ENCODE data around the gene C3orf85. TPM values are rescaled to one million over a fixed set of nuclear protein-coding genes. Genes with fewer than 3 reads are reported as not detected.

Gene C3orf85
- polyA plus RNA-seq, 1 donor (not counting 4 experiments of a cell fraction or from before 2014, with no cell fraction given), result not detected

DNA sequence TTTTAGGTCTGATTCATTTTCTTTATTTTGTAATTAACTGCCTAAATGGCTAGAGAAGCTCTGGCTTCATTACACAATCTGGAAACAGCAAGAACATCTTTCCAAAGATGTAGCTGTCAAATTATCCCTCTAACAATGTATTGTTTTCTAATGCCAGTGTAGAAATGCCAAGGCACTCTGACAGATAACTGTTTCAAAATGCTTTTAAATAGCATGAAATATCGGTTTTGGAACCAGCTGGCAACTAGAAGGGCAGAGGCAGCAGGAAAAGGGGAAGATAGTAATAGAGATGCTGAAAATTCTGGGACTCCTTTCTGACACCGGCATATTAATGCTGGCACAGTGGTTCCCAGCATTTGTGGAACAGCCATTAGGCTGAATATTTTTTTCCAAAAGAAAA is 44.7 kb upstream of the C3orf85 start:
- Histone ChIP-seq H3K79me2 (ENCODE audit: control insufficient read depth, insufficient read depth, low read length) (no peaks in the 10 kb centered on the region), H3K4me2 (ENCODE audit: control insufficient read depth, extremely low read depth, insufficient read depth, low read depth, low read length) (no peak overlapping the region), H4K20me1 (ENCODE audit: control insufficient read depth, extremely low read depth, insufficient read depth, low read length) (no peaks in the 10 kb centered on the region), H3K9me3 (ENCODE audit: control insufficient read depth, low read depth, low read length) (no peaks in the 10 kb centered on the region), H3K27me3 (ENCODE audit: control insufficient read depth, extremely low read depth, insufficient read depth, low read length) (no peaks in the 10 kb centered on the region), H3K9ac (ENCODE audit: control insufficient read depth, extremely low read depth, insufficient read depth, low read length) (no peak overlapping the region), H3K36me3 (ENCODE audit: control insufficient read depth in 2 of 2, extremely low read depth in 1 of 2, insufficient read depth in 2 of 2, low read length in 2 of 2) (no peaks in the 10 kb centered on the region), H3K9me1 (ENCODE audit: control insufficient read depth, extremely low read depth, insufficient read depth, low read length) (no peaks in the 10 kb centered on the region), H3K27ac (ENCODE audit: control insufficient read depth, insufficient read depth, low read length) (no peak overlapping the region), H2AFZ (ENCODE audit: control insufficient read depth, low read length) (no peak overlapping the region), H3K4me1 (ENCODE audit: control insufficient read depth, extremely low read depth, insufficient read depth, low read length) (no peaks in the 10 kb centered on the region), H3K4me3 (ENCODE audit: control insufficient read depth in 2 of 3, extremely low read depth in 1 of 3, insufficient read depth in 2 of 3, low read depth in 1 of 3, low read length in 3 of 3) (no peak overlapping the region)
- no peak for FAIRE-seq
- dilution Hi-C loops (cut with MboI; ENCODE audit: extremely low pct_ligation_motif_present, low sequenced_read_pairs), result no loop called here
- TF ChIP-seq, protein P1, sequence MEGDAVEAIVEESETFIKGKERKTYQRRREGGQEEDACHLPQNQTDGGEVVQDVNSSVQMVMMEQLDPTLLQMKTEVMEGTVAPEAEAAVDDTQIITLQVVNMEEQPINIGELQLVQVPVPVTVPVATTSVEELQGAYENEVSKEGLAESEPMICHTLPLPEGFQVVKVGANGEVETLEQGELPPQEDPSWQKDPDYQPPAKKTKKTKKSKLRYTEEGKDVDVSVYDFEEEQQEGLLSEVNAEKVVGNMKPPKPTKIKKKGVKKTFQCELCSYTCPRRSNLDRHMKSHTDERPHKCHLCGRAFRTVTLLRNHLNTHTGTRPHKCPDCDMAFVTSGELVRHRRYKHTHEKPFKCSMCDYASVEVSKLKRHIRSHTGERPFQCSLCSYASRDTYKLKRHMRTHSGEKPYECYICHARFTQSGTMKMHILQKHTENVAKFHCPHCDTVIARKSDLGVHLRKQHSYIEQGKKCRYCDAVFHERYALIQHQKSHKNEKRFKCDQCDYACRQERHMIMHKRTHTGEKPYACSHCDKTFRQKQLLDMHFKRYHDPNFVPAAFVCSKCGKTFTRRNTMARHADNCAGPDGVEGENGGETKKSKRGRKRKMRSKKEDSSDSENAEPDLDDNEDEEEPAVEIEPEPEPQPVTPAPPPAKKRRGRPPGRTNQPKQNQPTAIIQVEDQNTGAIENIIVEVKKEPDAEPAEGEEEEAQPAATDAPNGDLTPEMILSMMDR (optimal IDR thresholded peaks at IDR 0.05 in 1 of 3, IDR thresholded peaks at IDR 0.05 in 1 of 3, conservative IDR thresholded peaks at IDR 0.05 in 1 of 3; ENCODE audit: extremely low read depth in 1 of 3, insufficient read depth in 2 of 3, low read length in 3 of 3), result no peak
- no peak for DNase-seq (ENCODE audit: low read depth, low spot score)

DNA sequence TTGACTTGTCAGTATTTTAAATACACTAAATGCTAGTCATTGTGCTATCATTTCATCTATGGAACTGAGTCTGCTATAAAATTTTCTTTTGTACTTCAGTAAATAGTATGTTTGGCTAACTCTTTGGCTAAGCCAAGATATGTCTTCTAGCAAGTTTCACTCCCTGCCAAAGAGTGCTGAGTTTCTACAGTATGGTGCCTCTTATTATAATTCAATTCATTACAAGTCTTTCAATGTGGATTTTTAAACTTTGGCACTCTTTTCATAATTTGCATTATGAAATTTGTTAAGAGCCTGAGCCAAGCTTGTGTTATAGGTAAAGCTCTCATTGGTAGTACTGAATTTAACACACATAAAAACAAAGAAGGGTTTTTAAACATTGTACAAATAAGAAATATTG is 43.0 kb upstream of the C3orf85 start:
- no peak for FAIRE-seq
- H2AFZ ChIP-seq (ENCODE audit: control insufficient read depth, low read length), result no peak overlapping the region

More for the DNA sequence above, 43.0 kb upstream of the C3orf85 start:
- H3K4me2 ChIP-seq (ENCODE audit: control insufficient read depth, extremely low read depth, insufficient read depth, low read depth, low read length), result no peak overlapping the region
- no peaks in the 10 kb centered on the region for H3K36me3 ChIP-seq (ENCODE audit: control insufficient read depth in 2 of 2, extremely low read depth in 1 of 2, insufficient read depth in 2 of 2, low read length in 2 of 2)
- dilution Hi-C loops (cut with MboI; ENCODE audit: extremely low pct_ligation_motif_present, low sequenced_read_pairs), result no loop called here
- no peaks in the 10 kb centered on the region for H3K4me1 ChIP-seq (ENCODE audit: control insufficient read depth, extremely low read depth, insufficient read depth, low read length)
- H3K27me3 ChIP-seq (ENCODE audit: control insufficient read depth, extremely low read depth, insufficient read depth, low read length), result no peaks in the 10 kb centered on the region
- DNase-seq (ENCODE audit: low read depth, low spot score), result no peak
- no peak overlapping the region for H3K9ac ChIP-seq (ENCODE audit: control insufficient read depth, extremely low read depth, insufficient read depth, low read length)
- no peak overlapping the region for H3K4me3 ChIP-seq (ENCODE audit: control insufficient read depth in 2 of 3, extremely low read depth in 1 of 3, insufficient read depth in 2 of 3, low read depth in 1 of 3, low read length in 3 of 3)
- H3K9me3 ChIP-seq (ENCODE audit: control insufficient read depth, low read depth, low read length), result no peaks in the 10 kb centered on the region
- no peaks in the 10 kb centered on the region for H3K9me1 ChIP-seq (ENCODE audit: control insufficient read depth, extremely low read depth, insufficient read depth, low read length)
- H3K79me2 ChIP-seq (ENCODE audit: control insufficient read depth, insufficient read depth, low read length), result no peaks in the 10 kb centered on the region
- TF ChIP-seq EZH2 (IDR thresholded peaks at IDR 0.05; ENCODE audit: low read length), result no peak
- TF ChIP-seq, protein P1 (optimal IDR thresholded peaks at IDR 0.05 in 1 of 3, IDR thresholded peaks at IDR 0.05 in 1 of 3, conservative IDR thresholded peaks at IDR 0.05 in 1 of 3; ENCODE audit: extremely low read depth in 1 of 3, insufficient read depth in 2 of 3, low read length in 3 of 3), result no peak
- H4K20me1 ChIP-seq (ENCODE audit: control insufficient read depth, extremely low read depth, insufficient read depth, low read length), result no peaks in the 10 kb centered on the region
- H3K27ac ChIP-seq (ENCODE audit: control insufficient read depth, insufficient read depth, low read length), result no peak overlapping the region
